NCI-H2081 treated with DMSO at 0.1 percent for 48 hours (cell line): Measurements from ENCODE around the gene ADAMTS15.

Source experiments
- DNase-seq: peaks from one replicate; lab custom pipeline; 2025; lab: John Stamatoyannopoulos, UW

Gene ADAMTS15

GRCh38 chr11:130514851-130515250 is 66.4 kb downstream of the ADAMTS15 start:
- no peak for DNase-seq

GRCh38 chr11:130515829-130516553 is 67.5 kb downstream of the ADAMTS15 start:
- no peak for DNase-seq

GRCh38 chr11:130516554-130517505 is 68.4 kb downstream of the ADAMTS15 start:
- no peak for DNase-seq

DNA sequence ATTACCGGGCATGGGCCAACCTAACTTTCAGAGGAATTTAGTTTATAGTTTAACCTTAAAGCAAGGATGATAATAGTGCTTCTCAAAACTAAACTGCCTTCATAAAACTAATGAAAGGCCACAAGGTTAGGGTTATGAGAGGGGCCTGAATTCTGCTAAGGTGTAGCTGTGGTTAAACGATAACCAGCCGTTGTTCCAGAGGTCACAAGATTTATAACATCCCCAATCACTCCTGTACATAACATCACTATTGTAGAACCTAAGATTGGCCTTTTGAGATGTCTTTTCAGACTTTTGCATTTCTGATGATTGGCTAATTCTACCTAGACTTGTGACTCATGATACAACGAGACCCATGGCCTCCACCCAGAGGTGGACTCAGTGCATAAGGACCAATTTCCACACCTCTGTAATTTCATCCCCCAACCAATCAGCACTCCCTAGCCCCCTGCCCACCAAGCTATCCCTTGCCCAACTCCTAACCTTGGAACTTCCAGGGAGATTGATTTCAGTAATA is 69.8 kb downstream of the ADAMTS15 start:
- no peak for DNase-seq

GRCh38 chr11:130519128-130519932 is 70.9 kb downstream of the ADAMTS15 start:
- DNase-seq = no peak

GRCh38 chr11:130520271-130520671 is 71.8 kb downstream of the ADAMTS15 start:
- DNase-seq = no peak

GRCh38 chr11:130522284-130522961 is 74.0 kb downstream of the ADAMTS15 start:
- DNase-seq = no peak

DNA sequence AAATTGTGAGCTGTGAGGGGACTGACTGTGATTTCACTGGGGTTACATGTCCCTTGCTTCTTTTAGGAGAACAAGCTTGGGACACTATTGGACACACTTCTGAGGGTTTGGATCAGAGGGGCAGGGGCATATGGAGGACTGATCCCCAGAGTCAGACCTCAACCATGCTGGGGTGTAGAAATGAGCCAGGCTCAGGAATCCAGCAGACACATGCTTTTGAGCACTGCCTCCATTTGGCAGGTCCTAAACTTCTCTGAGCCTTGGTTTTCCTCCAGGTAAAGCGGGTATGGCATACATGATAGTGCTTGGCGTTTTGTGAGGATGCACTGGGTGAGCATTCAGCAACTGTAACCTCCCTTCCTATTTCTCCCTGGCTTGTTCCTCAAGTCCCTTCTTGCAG is 74.7 kb downstream of the ADAMTS15 start:
- no peak for DNase-seq

GRCh38 chr11:130523609-130524008 is 75.2 kb downstream of the ADAMTS15 start:
- no peak for DNase-seq

- no peak for DNase-seq
These were observed 75.8 kb downstream of the ADAMTS15 start for GRCh38 chr11:130524132-130524790.

- no peak for DNase-seq
These were observed 76.9 kb downstream of the ADAMTS15 start for GRCh38 chr11:130525307-130525706.
